Activated naive CD8-positive, alpha-beta T cell treated with anti-CD3 and anti-CD28 coated beads, Interleukin-2, amount 10 ng/mL, durations not matched to agents 7 days and 5 days (primary cell): Measurements from ENCODE around the gene CDK2AP2. TPM values are rescaled to one million over a fixed set of nuclear protein-coding genes. Genes with fewer than 3 reads are reported as not detected.

Source experiments
- ATAC-seq: fragments of 150-1000 bp; cut with Tn5 transposase; one replicate; pipeline ENCODE4 v1.10.0; 2021; ENCODE audit warnings: low read depth, moderate library complexity
- POLR2A ChIA-PET: fragments of 350-600 bp; sonication (Branson Sonifier 250); formaldehyde crosslinking; loops from one replicate; lab custom pipeline; 2021; ENCODE audit warnings: antibody characterized with exemption; lab: Charles Lee
- DNase-seq: peaks from one replicate; pipeline ENCODE4 v3.0.0; 2021
- H3K27ac Mint-ChIP-seq: one replicate; pipeline ENCODE4 v1.8.0; 2022; ENCODE audit warnings: mild to moderate bottlenecking, mixed read lengths
- H3K27me3 Mint-ChIP-seq: one replicate; pipeline ENCODE4 v1.8.0; 2022; ENCODE audit warnings: mild to moderate bottlenecking, moderate library complexity, mixed read lengths
- H3K36me3 Mint-ChIP-seq: one replicate; pipeline ENCODE4 v1.8.0; 2021; ENCODE audit warnings: mild to moderate bottlenecking, mixed read lengths
- H3K4me1 Mint-ChIP-seq: one replicate; pipeline ENCODE4 v1.8.0; 2021; ENCODE audit warnings: mixed read lengths
- H3K4me3 Mint-ChIP-seq: one replicate; pipeline ENCODE4 v1.8.0; 2022; ENCODE audit warnings: mild to moderate bottlenecking, moderate library complexity, mixed read lengths
- H3K9me3 Mint-ChIP-seq: one replicate; pipeline ENCODE4 v1.8.0; 2021; ENCODE audit warnings: mixed read lengths
- total RNA-seq, 2 experiments: library from RNA; stranded (reverse); gene quantifications; one replicate each; pipeline ENCODE4 v1.2.3, GENCODE V29; 2021

CDK2AP2 gene
- total RNA-seq, 2 experiments from 2014 or later: 94.6 to 101 TPM

- ATAC-seq: no peak
- DNase-seq: no peak
- no peaks in the 10 kb centered on the region for H3K27me3 Mint-ChIP-seq
- H3K4me1 Mint-ChIP-seq: peaks cover 6% of the 10 kb centered on the region
- peaks cover 15% of the 10 kb centered on the region for H3K36me3 Mint-ChIP-seq
- POLR2A ChIA-PET: interaction anchor here (0.6 kb wide), 1 partner anchor 143 kb away, joined by 3 read pairs; no protein-coding TSS in a partner anchor
- H3K4me3 Mint-ChIP-seq: no peak overlapping the region
- H3K27ac Mint-ChIP-seq: no peak overlapping the region
- H3K9me3 Mint-ChIP-seq: no peaks in the 10 kb centered on the region
Observed at GRCh38 chr11:67496113-67496512, 11.8 kb downstream of the CDK2AP2 start.

- POLR2A ChIA-PET: no interaction called here
- Mint-ChIP-seq H3K36me3 (peaks cover 9% of the 10 kb centered on the region), H3K9me3 (no peaks in the 10 kb centered on the region), H3K27ac (no peak overlapping the region), H3K27me3 (no peaks in the 10 kb centered on the region), H3K4me1 (no peaks in the 10 kb centered on the region), H3K4me3 (no peak overlapping the region)
- no peak for DNase-seq
- ATAC-seq: no peak
Observed at GRCh38 chr11:67495234-67496005, 12.5 kb downstream of the CDK2AP2 start.

DNA sequence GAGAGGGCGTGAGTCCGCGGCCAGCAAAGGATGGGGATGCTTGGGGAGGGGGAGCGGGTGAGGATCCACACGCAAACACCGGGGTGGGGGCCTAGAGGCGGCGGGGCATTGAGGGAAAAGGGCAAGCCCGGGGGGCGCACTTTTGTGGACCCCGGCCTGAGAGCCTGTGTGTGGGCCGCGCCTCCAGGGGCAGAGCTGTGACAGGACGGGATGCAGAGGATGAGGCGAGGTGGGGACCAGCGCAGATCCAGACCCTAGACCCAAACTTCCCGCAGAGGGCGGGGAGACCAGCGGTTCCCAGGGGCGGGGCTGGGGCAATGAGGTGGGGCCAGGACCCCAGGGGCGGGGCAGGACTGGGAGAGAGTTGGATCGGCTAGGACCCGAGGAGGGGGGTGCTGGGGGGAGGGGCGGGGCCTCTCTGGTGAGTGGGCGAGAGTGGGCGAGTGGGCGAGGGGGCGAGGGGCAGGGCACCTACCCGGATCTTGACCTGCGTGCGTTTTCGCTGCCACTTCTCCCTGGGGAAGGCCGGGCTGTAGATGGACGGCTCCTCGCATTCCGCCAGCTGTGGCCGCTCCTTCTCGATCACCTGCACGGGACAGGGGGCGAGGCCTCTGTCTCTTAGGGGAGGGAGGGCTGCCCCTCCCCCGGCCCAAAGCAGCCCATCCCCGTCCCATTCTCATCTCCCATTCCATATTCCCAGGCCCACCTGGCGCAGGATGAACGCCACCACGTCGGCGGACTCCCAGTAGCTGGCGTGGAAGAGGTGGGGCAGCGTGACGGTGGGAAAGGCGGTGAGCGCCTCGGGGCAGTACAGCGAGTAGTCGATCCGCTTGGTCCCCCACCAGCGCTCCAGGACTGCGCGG lies 13.4 kb downstream of the CDK2AP2 start:
- POLR2A ChIA-PET: interaction anchor here (0.5 kb wide), 1 partner anchor 684 kb away, joined by 3 read pairs; no protein-coding TSS in a partner anchor
- Mint-ChIP-seq H3K4me3 (no peak overlapping the region), H3K27me3 (no peaks in the 10 kb centered on the region), H3K4me1 (peaks cover 2% of the 10 kb centered on the region), H3K36me3 (peaks cover 7% of the 10 kb centered on the region), H3K9me3 (no peaks in the 10 kb centered on the region), H3K27ac (no peak overlapping the region)
- ATAC-seq (no peak), DNase-seq (no peak)

GRCh38 chr11:67493548-67494370 lies 14.2 kb downstream of the CDK2AP2 start:
- H3K27me3 Mint-ChIP-seq: no peaks in the 10 kb centered on the region
- ATAC-seq (no peak), DNase-seq (no peak)
- H3K4me3 Mint-ChIP-seq: no peak overlapping the region
- no peak overlapping the region for H3K27ac Mint-ChIP-seq
- no peaks in the 10 kb centered on the region for H3K9me3 Mint-ChIP-seq
- H3K36me3 Mint-ChIP-seq: peaks cover 6% of the 10 kb centered on the region
- peaks cover 5% of the 10 kb centered on the region for H3K4me1 Mint-ChIP-seq
- POLR2A ChIA-PET: interaction anchor here (4.8 kb wide), 1 partner anchor 56 kb away, joined by 28 read pairs; the partner anchor contains the start of gene PTPRCAP

DNA sequence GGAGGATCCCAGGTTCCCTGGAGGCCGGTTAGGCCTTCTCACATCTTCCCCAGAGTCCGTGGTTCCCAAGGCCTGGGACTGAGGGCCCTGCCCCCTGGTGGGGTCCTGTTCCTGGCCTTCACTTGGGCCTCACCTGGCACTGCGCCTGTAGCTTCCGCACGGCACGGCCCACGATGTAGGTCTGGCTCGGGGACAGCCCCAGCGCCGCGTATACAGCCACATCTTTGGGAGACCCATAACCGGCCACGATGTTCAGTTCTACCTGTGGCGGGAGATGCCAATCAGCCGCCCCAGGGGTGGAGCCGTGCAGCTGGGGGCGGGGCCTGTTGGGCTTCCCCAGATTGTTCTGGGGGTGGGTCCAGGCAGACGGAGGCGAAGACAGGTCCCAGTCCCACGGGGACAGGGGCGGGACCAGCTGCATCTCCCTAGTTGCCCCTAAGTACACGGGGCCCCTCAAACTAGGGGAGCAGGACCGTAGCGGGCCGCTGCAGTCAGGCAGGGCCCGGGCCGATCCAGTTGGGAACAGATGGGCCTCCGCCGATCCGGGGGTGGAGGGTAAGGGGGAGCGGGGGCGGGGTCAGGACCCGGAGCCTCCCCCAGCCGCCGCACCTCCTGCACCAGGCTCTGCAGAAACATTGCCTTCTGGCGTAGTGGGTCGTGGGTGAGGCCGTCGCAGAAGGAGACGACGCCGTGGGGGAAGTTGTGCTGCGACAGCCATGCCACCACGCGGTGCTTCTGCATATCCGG lies 15.0 kb downstream of the CDK2AP2 start:
- H3K9me3 Mint-ChIP-seq: no peaks in the 10 kb centered on the region
- no peak overlapping the region for H3K4me3 Mint-ChIP-seq
- peaks cover 11% of the 10 kb centered on the region for H3K4me1 Mint-ChIP-seq
- no peak overlapping the region for H3K27ac Mint-ChIP-seq
- H3K27me3 Mint-ChIP-seq: no peaks in the 10 kb centered on the region
- POLR2A ChIA-PET: interaction anchor here (1.0 to 4.8 kb wide), 5 partner anchors 10 to 140 kb away, joined by 3 to 28 read pairs (median 3); partner anchors contain the start of genes AIP, CORO1B, PITPNM1 and POLD4
- ATAC-seq: no peak
- DNase-seq: no peak
- H3K36me3 Mint-ChIP-seq: peaks cover 12% of the 10 kb centered on the region

GRCh38 chr11:67492069-67492727 lies 15.8 kb downstream of the CDK2AP2 start:
- peaks cover 20% of the 10 kb centered on the region for H3K36me3 Mint-ChIP-seq
- no peak overlapping the region for H3K4me3 Mint-ChIP-seq
- ATAC-seq (no peak), DNase-seq (no peak)
- H3K4me1 Mint-ChIP-seq: peaks cover 16% of the 10 kb centered on the region
- H3K27ac Mint-ChIP-seq: no peak overlapping the region
- POLR2A ChIA-PET: interaction anchor here (0.5 to 4.8 kb wide), 7 partner anchors 9 to 139 kb away, joined by 3 to 28 read pairs (median 3); partner anchors contain the start of genes AIP, CORO1B, PITPNM1 and POLD4
- no peaks in the 10 kb centered on the region for H3K9me3 Mint-ChIP-seq
- H3K27me3 Mint-ChIP-seq: no peaks in the 10 kb centered on the region

DNA sequence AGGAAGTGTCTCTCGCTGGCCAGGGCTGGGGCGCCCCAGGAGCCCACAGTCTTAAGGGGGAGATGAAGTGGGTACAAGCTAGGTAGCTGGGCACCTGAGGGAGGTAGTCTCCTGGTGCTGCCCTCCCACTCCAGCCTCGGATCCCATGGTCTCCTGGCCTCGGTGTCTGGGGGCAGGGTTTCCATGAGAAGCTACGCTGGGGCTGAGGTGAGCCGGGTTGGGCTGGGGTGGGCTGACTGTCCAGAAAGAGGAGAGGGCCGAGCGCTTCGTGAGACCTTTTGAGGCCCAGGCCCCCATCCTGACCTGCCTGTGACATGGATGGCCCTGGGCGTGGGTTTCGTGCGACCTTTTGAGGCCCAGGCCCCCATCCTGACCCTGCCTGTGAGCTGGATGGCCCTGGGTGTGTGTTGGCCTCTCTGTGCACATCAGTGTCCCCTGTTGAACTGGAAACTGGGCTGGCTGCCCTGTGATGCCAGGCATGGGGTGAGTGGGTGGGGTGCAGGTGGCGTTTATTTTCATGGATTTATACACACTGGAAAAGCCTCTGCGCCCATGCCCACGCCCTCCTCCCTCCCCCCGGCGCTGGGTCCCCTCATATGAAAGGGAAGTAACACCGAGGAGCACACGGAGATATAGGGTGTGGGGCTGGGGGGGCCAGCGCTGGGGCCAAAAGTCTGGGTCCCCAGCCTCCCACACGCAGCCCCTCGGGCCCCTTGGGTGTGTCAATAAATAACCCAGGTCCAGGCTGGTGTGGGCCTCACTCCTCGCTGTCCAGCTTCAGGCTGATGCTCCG lies 16.5 kb downstream of the CDK2AP2 start:
- Mint-ChIP-seq H3K4me1 (peaks cover 22% of the 10 kb centered on the region), H3K9me3 (no peaks in the 10 kb centered on the region), H3K27me3 (no peaks in the 10 kb centered on the region), H3K4me3 (no peak overlapping the region), H3K36me3 (peaks cover 21% of the 10 kb centered on the region), H3K27ac (no peak overlapping the region)
- ATAC-seq (no peak), DNase-seq (no peak)
- POLR2A ChIA-PET: interaction anchor here (0.5 to 4.8 kb wide), 5 partner anchors 13 to 101 kb away, joined by 3 to 28 read pairs (median 4); partner anchors contain the start of genes PITPNM1 and PTPRCAP

DNA sequence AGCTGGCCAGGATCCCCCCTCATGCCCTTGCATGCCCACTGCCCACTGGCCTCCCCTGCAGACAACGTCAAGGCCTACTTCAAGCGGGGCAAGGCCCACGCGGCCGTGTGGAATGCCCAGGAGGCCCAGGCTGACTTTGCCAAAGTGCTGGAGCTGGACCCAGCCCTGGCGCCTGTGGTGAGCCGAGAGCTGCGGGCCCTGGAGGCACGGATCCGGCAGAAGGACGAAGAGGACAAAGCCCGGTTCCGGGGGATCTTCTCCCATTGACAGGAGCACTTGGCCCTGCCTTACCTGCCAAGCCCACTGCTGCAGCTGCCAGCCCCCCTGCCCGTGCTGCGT lies 17.3 kb downstream of the CDK2AP2 start:
- Mint-ChIP-seq H3K4me1 (peaks cover 30% of the 10 kb centered on the region), H3K36me3 (peaks cover 22% of the 10 kb centered on the region), H3K9me3 (no peaks in the 10 kb centered on the region), H3K27ac (no peak overlapping the region), H3K4me3 (no peak overlapping the region), H3K27me3 (no peaks in the 10 kb centered on the region)
- ATAC-seq (no peak), DNase-seq (no peak)
- POLR2A ChIA-PET: interaction anchor here (0.6 to 4.8 kb wide), 3 partner anchors 14 to 53 kb away, joined by 3 to 28 read pairs (median 9); partner anchors contain the start of genes PITPNM1 and PTPRCAP

- POLR2A ChIA-PET: interaction anchor here (4.8 kb wide), 1 partner anchor 52 kb away, joined by 28 read pairs; the partner anchor contains the start of gene PTPRCAP
- Mint-ChIP-seq H3K4me3 (no peak overlapping the region), H3K9me3 (no peaks in the 10 kb centered on the region), H3K4me1 (peaks cover 32% of the 10 kb centered on the region), H3K27ac (no peak overlapping the region), H3K36me3 (peaks cover 22% of the 10 kb centered on the region), H3K27me3 (no peaks in the 10 kb centered on the region)
- DNase-seq (no peak), ATAC-seq (no peak)
Observed at GRCh38 chr11:67489885-67490726, 17.9 kb downstream of the CDK2AP2 start.

GRCh38 chr11:67489203-67489884 lies 18.6 kb downstream of the CDK2AP2 start:
- no peak for ATAC-seq
- Mint-ChIP-seq H3K9me3 (no peaks in the 10 kb centered on the region), H3K4me3 (no peak overlapping the region), H3K4me1 (peaks cover 39% of the 10 kb centered on the region), H3K27ac (no peak overlapping the region), H3K36me3 (peaks cover 22% of the 10 kb centered on the region), H3K27me3 (no peaks in the 10 kb centered on the region)
- POLR2A ChIA-PET: interaction anchor here (4.8 kb wide), 1 partner anchor 52 kb away, joined by 28 read pairs; the partner anchor contains the start of gene PTPRCAP
- DNase-seq: no peak
